NCI-H146 treated with DMSO at 0.1 percent for 48 hours (cell line): ENCODE results near the gene KCNK1.
"Not testable (repeated sequence)": the region's sequence is repeated elsewhere in the genome, so short reads cannot be mapped to it uniquely, and the experiment has no call there.

Experiments
- DNase-seq: peaks from one replicate; lab custom pipeline; 2025; ENCODE audit not compliant: unreplicated experiment; lab: John Stamatoyannopoulos, UW

The KCNK1 gene

GRCh38 chr1:233607252-233608119 is 6.4 kb upstream of the KCNK1 start:
- no peak for DNase-seq

DNA sequence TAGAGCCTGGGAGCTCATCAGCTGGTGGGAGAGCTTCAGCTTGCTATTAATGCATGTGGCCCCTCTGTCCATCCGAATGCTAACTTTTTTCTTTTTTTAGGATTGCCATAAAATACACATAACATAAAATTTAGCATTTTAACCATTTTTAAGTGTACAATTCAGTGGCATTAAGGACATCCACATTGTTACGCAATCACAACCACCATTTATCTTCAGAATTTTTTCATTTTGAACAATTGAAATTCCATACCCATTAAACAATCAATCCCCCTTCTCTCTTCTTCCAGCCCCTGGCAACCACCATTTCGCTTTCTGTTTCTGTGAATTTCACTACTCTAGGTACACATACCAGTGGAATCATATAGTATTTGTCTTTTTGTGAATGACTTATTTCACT is 4.9 kb upstream of the KCNK1 start:
- no peak for DNase-seq

DNA sequence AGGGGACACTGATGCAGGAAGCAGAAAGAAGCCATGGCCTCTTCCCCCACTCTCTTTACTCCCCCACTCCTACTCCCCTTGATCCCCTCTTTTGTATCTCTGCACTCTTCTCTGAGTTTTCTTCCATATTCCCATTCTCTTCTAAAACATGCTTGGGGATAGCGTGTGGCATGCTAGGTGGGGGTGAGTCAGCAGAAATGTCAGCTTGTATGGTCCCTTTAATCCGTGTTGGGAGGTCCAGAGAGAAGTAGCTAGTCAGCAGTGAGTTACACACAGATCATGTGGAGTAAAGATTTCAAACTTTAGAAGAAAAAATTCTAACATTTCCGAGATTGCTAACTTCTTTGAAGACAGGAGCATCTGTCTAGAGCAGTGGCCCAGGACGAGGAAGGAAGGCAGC is 4.0 kb upstream of the KCNK1 start:
- no peak for DNase-seq

DNA sequence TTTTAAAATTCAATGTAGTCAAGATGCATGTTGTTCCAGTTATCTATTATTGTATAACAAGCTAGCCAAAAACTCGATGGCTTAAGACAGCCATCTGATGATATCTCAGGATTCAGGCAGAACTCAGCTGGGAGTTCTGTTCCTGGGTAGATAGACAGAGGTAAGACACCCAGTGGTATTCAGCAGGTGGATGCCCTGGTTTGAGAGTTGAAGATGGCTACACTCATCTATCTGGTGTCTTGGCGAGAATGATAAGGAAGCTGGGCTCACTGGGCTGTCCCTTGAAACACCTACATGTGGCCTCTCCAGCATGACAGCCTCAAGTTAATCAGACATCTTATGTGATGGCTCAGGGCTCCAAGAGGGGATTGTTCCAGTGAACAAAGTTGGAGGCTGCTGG is 3.3 kb upstream of the KCNK1 start:
- DNase-seq: no peak

DNA sequence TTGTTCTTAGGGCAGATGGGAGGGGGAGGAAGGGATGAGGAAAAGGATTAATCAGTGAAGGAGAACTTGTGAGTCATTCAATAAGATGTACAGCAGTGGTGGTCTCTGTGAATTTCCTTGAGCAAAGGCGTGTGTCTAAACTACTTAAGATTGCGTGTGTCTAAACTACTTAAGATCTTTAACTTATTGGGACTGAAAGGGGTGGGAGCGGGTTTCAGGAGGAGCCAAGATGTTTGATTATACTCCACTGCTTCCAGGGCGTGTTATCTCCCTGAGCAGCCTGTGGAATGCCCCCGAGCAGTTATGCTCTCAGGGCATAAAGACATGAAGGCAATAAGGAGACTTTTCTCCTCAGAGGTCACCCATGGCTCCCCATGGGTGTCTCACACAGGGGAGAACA is 2.5 kb upstream of the KCNK1 start:
- DNase-seq: not testable (repeated sequence)

GRCh38 chr1:233614173-233614742 is 352 bp downstream of the KCNK1 start:
- no peak for DNase-seq

- DNase-seq: no peak
Observed at GRCh38 chr1:233614743-233615521, 1.0 kb downstream of the KCNK1 start.

- DNase-seq: no peak
Observed at GRCh38 chr1:233615571-233615970, 1.7 kb downstream of the KCNK1 start.

GRCh38 chr1:233617025-233617424 is 3.1 kb downstream of the KCNK1 start:
- DNase-seq: no peak

- DNase-seq: not testable (repeated sequence)
Observed at GRCh38 chr1:233619414-233619813, 5.5 kb downstream of the KCNK1 start.

DNA sequence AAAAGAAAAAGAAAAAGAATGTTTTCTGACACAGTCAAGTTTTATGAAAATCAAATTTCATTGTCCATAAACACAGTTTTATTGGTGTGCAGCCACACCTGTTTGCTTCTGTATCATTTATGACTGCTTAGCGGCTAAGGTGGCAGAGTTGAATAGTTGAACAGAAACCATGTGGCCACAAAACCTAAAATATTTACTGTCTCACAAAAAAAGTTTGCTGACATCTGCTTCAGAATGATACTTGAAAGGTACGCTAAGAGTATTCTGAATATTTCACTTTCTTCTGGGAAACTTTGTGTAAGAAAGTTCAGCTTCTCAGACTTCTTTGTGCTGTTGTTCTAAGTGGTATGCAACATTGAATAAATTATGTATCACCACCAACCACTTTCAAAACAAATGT is 6.2 kb downstream of the KCNK1 start:
- no peak for DNase-seq

DNA sequence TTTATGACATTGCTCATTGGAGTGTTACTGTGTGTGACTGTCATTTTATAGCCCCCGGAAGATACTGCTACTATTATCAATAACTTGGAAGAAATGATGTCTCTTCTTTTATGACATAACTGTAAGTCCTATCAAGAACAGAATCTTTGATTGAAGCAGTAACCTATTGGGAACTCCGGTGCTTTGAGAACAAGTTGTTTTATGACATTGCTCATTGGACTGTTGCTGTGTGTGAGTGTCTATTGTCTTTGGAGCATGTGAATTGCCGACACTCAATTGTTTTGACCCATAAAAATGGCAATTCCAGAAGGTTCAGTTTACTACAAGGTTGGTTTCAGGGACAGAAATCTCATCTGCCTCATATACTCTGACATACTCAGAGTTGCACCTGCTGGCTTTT is 8.0 kb downstream of the KCNK1 start:
- DNase-seq: no peak

DNA sequence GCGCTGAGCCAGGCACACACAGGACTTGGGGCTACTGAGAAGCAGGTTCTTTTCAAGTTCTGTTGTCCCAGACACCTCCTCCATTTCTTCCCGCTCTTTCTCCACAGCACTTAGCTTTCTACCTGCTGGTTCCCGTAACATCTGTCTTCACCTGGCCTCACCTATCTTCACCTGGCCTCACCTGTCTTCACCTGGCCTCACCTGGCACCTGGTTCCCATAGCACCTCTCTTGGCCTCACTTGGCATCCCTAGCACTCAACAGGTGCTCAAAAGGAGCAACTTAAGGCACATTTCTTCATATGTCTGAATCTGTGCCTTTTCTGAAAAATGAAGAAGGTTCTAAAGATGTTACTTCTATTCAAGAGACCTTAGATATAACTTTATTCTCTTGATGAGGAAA is 10.4 kb downstream of the KCNK1 start:
- DNase-seq: no peak

DNA sequence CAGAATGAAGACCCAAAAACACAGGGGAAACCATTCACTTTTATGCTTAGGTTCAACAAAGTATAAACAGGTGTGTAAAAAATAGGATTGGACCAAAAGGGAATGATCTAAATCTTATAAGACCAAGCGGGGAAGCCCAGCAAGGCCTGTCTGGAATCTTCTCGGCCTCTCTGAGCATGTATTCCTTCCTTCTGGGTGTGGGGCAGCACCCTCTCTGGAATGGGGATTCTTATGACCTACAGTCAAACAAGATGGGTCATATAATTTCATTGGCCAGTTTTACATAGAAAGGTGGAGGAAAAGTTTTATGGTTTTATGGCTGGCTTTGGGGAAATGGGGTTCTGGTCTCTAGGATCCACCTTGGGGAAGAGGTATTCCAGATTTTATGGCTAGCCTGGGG is 11.2 kb downstream of the KCNK1 start:
- no peak for DNase-seq

DNA sequence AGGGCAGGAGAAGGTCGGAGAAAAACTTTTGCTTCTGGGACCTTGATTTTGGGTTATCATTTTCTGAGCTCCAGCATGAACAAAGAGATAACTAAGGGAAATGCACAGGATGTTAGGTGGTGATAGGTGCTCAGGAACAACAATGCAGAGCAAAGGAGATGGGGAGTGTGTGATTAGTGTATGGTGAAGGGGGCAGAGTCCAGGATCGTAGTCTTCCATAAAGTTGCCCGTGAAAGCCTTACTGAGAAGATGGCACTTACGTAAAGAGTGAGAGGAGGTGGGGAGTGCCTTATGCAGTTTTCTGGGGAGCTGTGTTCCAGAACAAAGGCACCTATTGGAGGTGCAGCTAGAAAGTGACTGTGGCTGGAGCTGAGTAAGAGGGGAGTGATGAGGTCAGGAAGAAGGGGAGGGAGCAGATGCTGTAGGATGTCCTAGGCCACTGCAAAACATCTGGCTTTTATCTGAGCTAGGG is 11.6 kb downstream of the KCNK1 start:
- DNase-seq: no peak

- DNase-seq: no peak
Observed at GRCh38 chr1:233627376-233627775, 13.5 kb downstream of the KCNK1 start.

DNA sequence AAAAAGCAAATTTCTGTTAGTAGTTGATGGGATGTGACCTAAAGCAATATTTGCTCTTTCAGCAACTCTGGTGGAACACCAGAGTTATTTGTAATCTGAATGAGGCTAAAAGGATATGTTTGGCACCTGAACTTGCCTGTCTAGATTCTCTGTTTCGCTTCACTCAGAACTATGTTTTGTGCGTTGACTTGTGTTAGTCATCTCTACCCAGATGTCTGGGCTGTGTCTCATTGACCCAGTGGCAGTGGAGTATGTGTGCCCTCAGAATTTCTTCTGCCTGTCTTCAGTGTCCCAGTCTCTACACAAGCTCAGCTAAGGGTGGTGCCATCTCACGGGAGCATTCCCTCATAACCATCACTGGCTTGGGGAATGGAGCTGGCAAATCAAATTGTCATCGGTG is 13.9 kb downstream of the KCNK1 start:
- DNase-seq: no peak

GRCh38 chr1:233629305-233629935 is 15.5 kb downstream of the KCNK1 start:
- no peak for DNase-seq

- no peak for DNase-seq
Observed at GRCh38 chr1:233631810-233632405, 18.0 kb downstream of the KCNK1 start.

DNA sequence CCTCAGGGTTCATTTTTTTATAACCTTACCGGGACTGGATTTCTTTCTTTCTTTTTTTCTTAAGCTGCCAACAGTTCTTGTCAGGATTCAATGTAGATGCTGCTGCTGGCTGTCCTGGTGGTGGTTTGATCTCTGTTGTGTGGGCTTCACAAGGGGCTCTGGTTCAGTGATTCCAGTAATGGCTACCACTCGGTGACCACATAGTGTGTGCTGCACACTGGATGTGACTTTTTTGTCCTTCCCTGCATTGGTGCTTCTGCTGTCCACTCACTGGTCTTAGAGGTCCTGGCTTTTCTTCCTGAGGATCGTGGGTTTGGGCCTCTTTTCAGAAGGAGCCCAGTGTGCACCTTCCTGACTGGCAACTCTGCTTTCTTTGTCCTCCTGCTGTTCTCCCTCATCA is 18.5 kb downstream of the KCNK1 start:
- no peak for DNase-seq
